Esophagus muscularis mucosa (tissue), 4 donors: ENCODE results near the gene SLIT1.

Experiments used
- CTCF ChIP-seq, 3 experiments: fragments of 200-600 bp in 2 of 3; fragments of 450-650 bp in 1 of 3; sonication (generic) in 2 of 3; IDR thresholded peaks; one replicate each; pipeline ENCODE4 v1.5.1; 2017 to 2019; ENCODE audit warnings: antibody characterized with exemption in 3 of 3, mild to moderate bottlenecking in 2 of 3, moderate library complexity in 1 of 3
- EP300 ChIP-seq: sonication (generic); formaldehyde crosslinking; IDR thresholded peaks from one replicate; pipeline ENCODE4 v1.6.1; 2017; ENCODE audit warnings: antibody characterized with exemption
- POLR2A ChIP-seq: fragments of 450-650 bp; IDR thresholded peaks from one replicate; pipeline ENCODE4 v1.6.1; 2017; ENCODE audit warnings: antibody characterized with exemption, moderate library complexity, mild to moderate bottlenecking, low read depth

GRCh38 chr10:97017474-97017903, 168.3 kb downstream of the SLIT1 start:
- TF ChIP-seq EP300: no peak
- no peak for TF ChIP-seq POLR2A
- no peak for TF ChIP-seq CTCF (IDR thresholded peaks at IDR 0.05)
